HEK293T (cell line): ENCODE results near the gene GNGT2.

Source experiments
- CTCF ChIA-PET: fragments of 350-600 bp; formaldehyde crosslinking; extraction: SDS; loops from one replicate; lab custom pipeline; 2021; ENCODE audit warnings: antibody characterized with exemption, inconsistent platforms; lab: Yijun Ruan, JAX
- POLR2A ChIA-PET: fragments of 350-600 bp; formaldehyde crosslinking; extraction: SDS; loops from one replicate; lab custom pipeline; 2020; ENCODE audit warnings: antibody characterized with exemption, inconsistent platforms; lab: Yijun Ruan, JAX
- DNase-seq: peaks from one replicate; pipeline ENCODE4 v3.0.0; 2012; ENCODE audit warnings: mixed read lengths; ENCODE audit errors: extremely low spot score
- ARNT ChIP-seq: fragments of 450-650 bp; IDR thresholded peaks from 2 replicates; pipeline ENCODE4 v1.6.1; 2017; ENCODE audit warnings: mild to moderate bottlenecking
- BHLHE40 ChIP-seq: fragments of 450-650 bp; IDR thresholded peaks from 2 replicates; pipeline ENCODE4 v1.6.1; 2016; ENCODE audit warnings: mild to moderate bottlenecking, moderate library complexity, borderline replicate concordance
- CTBP1 ChIP-seq: fragments of 450-650 bp; IDR thresholded peaks from 2 replicates; pipeline ENCODE4 v1.6.1; 2016; ENCODE audit warnings: borderline replicate concordance
- ELF4 ChIP-seq: fragments of 450-650 bp; IDR thresholded peaks from 2 replicates; pipeline ENCODE4 v1.6.1; 2017; ENCODE audit warnings: antibody characterized with exemption
- FOXA1 ChIP-seq: fragments of 450-650 bp; IDR thresholded peaks from 2 replicates; pipeline ENCODE4 v1.6.1; 2016; ENCODE audit warnings: mild to moderate bottlenecking
- FOXK2 ChIP-seq: fragments of 450-650 bp; IDR thresholded peaks from 2 replicates; pipeline ENCODE4 v1.6.1; 2016; ENCODE audit warnings: mild to moderate bottlenecking
- FOXM1 ChIP-seq: fragments of 450-650 bp; IDR thresholded peaks from 2 replicates; pipeline ENCODE4 v1.6.1; 2017; ENCODE audit warnings: mild to moderate bottlenecking, borderline replicate concordance
- HDGF ChIP-seq: fragments of 450-650 bp; IDR thresholded peaks from 2 replicates; pipeline ENCODE4 v1.6.1; 2017; ENCODE audit warnings: antibody characterized with exemption, borderline replicate concordance
- L3MBTL2 ChIP-seq: fragments of 450-650 bp; conservative IDR thresholded peaks from 2 replicates; pipeline ENCODE4 v1.6.1; 2016; ENCODE audit warnings: mild to moderate bottlenecking
- LEF1 ChIP-seq: fragments of 450-650 bp; IDR thresholded peaks from 2 replicates; pipeline ENCODE4 v1.6.1; 2017; ENCODE audit warnings: mild to moderate bottlenecking, borderline replicate concordance
- NFRKB ChIP-seq: fragments of 450-650 bp; IDR thresholded peaks from 2 replicates; pipeline ENCODE4 v1.6.1; 2016; ENCODE audit warnings: mild to moderate bottlenecking, moderate library complexity
- SP1 ChIP-seq: fragments of 450-650 bp; IDR thresholded peaks from 2 replicates; pipeline ENCODE4 v1.6.1; 2017
- SUZ12 ChIP-seq: fragments of 450-650 bp; IDR thresholded peaks from 2 replicates; pipeline ENCODE4 v1.6.1; 2016; ENCODE audit warnings: mild to moderate bottlenecking
- TARDBP ChIP-seq: fragments of 450-650 bp; IDR thresholded peaks from 2 replicates; pipeline ENCODE4 v1.6.1; 2016
- ZNF384 ChIP-seq: fragments of 450-650 bp; IDR thresholded peaks from 2 replicates; pipeline ENCODE4 v1.6.1; 2016
- TF ChIP-seq, protein P1 (sequence below): fragments of 450-650 bp; IDR thresholded peaks from 2 replicates; pipeline ENCODE4 v1.6.1; 2016

Gene GNGT2

DNA sequence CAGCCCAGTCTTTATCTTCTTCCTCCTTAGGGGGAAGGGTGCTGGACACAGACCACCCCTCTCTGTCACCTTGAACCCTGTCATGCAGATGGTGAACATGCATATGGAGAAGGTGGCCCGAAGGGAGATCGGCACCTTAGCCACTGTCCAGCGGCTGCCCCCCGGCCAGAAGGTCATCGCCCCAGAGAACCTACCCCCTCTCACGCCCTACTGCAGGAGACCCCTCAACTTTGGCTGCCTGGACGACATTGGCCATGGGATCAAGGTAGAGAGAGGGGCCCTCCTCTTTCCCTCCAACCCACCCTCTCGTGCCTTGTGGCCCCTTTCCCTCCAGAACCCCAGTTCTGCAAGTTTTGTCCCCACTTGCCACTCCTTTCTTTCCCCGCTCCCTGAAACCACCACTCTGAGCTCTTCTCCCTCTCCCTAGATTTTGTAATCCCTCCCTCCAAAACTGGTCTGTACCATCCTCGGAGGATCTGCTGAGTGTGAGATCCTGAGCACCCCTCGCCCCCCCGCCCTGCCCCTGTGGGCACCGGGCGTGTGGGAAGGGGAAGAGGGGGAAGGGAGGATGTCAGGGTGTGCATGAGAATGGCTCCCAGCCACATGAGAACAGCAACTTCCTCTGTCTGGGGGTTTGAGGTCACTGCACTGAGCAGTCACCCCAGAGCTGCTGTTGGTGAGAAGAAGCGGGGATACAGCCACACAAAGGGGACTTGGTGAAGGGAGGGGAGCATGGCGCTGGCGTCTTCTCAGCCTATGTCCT lies 7.5 kb upstream of the GNGT2 start:
- TF ChIP-seq FOXK2: no peak
- ChIA-PET CTCF (no interaction called here), POLR2A (interaction anchor here (0.6 to 0.8 kb wide), 2 partner anchors 24 to 42 kb away, joined by 3 read pairs; no protein-coding TSS in a partner anchor)
- DNase-seq: no peak

DNA sequence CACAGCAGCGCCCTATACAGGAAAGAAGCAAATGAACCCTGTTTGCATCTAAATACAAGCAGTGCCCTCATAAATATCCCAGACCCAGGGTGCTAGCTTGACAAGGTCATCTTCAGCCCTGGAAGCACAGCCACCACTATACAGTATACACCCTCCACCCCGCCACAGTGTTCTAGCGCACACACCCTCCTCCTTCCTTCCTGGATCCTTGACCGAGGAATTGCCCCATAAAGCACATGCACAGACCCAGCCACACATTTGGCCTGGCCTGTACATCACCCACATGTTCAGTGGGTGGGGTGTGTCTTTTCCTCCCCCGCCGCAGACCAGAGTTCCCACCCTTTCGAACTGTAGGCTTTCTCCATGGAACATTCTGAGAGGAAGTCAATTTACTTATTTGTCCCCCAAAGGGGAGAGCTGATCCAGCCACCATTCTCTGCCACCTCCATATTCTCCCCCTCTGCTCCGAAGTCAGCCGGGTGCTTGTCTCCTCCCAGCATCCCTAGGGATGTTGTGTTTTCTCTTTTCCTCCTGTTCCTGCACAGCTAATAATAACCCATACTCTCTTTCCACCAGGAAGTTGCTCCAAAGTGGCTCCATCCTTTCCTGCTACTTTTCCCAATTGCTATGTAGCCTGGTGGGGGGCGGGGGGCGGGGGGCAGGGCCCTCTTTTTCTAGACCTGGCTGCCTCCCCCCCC lies 6.7 kb upstream of the GNGT2 start:
- no peak for DNase-seq
- TF ChIP-seq BHLHE40 (no peak), FOXK2 (no peak), TARDBP (no peak)
- TF ChIP-seq, protein P1, sequence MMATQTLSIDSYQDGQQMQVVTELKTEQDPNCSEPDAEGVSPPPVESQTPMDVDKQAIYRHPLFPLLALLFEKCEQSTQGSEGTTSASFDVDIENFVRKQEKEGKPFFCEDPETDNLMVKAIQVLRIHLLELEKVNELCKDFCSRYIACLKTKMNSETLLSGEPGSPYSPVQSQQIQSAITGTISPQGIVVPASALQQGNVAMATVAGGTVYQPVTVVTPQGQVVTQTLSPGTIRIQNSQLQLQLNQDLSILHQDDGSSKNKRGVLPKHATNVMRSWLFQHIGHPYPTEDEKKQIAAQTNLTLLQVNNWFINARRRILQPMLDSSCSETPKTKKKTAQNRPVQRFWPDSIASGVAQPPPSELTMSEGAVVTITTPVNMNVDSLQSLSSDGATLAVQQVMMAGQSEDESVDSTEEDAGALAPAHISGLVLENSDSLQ: no peak
- CTCF ChIA-PET: no interaction called here
- POLR2A ChIA-PET: interaction anchor here (0.6 kb wide), 1 partner anchor 43 kb away, joined by 3 read pairs; no protein-coding TSS in a partner anchor

DNA sequence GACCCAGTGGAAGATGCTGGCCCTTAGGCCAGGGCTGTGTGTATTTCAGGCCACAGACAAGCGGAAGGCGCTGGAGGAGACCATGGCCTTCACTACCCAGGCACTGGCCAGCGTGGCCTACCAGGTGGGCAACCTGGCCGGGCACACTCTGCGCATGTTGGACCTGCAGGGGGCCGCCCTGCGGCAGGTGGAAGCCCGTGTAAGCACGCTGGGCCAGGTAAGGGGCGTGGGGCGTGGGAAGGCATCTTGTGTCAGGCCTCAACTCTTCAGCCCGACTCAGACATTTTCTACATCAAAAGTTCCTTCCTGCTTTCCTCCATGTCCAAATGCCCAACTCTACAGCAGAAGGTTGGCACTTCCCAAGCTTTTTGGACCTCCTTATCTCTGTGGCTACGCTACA lies 6.1 kb upstream of the GNGT2 start:
- ChIA-PET CTCF (interaction anchor here (0.6 kb wide), 1 partner anchor 146 kb away, joined by 3 read pairs; no protein-coding TSS in a partner anchor), POLR2A (no interaction called here)

DNA sequence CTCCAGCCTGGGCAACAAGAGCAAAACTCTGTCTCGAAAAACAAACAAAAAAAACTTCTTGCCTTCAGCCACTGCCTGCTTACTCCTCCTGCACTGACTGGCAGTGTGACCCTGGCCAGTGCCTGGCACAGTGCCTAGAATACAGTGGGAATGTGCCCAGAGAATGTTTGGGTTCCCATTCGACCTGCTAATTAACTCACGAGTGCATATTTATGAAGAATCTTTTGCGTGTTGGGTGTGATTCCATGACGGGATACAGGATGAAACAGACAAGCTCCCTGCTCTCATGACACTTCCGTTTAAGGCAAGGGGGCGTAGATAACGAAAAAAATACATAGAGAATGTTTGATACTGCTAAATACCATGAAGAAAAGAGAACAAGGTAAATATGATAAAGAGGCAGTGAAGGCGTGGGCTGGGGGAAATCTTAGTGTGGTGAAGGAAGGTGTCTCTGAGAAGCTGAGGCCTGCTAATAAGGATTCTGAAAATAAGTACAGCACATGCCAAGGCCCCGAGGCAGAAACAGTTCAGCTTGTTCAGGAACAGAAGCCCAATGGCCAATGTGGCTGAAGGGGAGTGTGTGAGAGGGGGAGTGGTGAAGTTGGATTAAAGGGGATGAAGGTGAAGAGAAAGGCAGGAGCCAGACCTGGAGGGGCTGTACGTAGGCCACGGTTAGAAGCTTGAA lies 4.4 kb upstream of the GNGT2 start:
- no peak for DNase-seq
- TF ChIP-seq FOXK2 (no peak), BHLHE40 (no peak), LEF1 (no peak), FOXA1 (no peak), FOXM1 (no peak), CTBP1 (no peak), ZNF384 (no peak)
- TF ChIP-seq, protein P1: no peak
- ChIA-PET CTCF (interaction anchor here (0.5 kb wide), 1 partner anchor 168 kb away, joined by 3 read pairs; no protein-coding TSS in a partner anchor), POLR2A (interaction anchor here (1.0 kb wide), 1 partner anchor 23 kb away, joined by 4 read pairs; no protein-coding TSS in a partner anchor)

More for the DNA sequence above, 6.1 kb upstream of the GNGT2 start:
- TF ChIP-seq SUZ12: no peak
- TF ChIP-seq BHLHE40: no peak
- no peak for TF ChIP-seq L3MBTL2
- no peak for TF ChIP-seq FOXM1
- TF ChIP-seq LEF1: no peak
- TF ChIP-seq FOXK2: no peak
- no peak for TF ChIP-seq TARDBP
- TF ChIP-seq, protein P1: no peak
- no peak for TF ChIP-seq HDGF
- no peak for TF ChIP-seq ELF4
- no peak for DNase-seq

DNA sequence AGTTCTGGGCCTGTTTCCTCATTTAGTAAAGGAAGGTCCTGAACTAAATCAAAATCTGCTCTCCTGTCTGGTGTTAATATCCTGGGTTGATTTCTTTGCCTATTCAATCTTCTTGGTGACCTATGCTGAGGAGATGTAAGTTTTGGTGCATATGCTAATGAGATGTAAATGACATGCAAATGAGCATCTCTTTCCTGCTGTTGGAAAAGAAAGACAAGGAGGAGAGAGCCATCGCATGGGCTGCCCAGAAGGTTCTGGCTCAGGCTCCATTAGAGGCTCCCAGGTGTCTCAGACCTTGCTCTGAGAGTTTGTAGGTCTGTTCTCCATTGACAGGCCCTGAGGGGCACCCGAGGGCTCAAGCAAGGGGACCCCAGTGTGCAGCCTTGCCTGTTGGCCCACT lies 3.5 kb upstream of the GNGT2 start:
- TF ChIP-seq FOXK2: no peak
- TF ChIP-seq BHLHE40: no peak
- TF ChIP-seq FOXA1: no peak
- DNase-seq: no peak
- POLR2A ChIA-PET: interaction anchor here (2.9 kb wide), 1 partner anchor 22 kb away, joined by 9 read pairs; no protein-coding TSS in a partner anchor
- CTCF ChIA-PET: interaction anchor here (0.6 kb wide), 1 partner anchor 14 kb away, joined by 3 read pairs; no protein-coding TSS in a partner anchor

DNA sequence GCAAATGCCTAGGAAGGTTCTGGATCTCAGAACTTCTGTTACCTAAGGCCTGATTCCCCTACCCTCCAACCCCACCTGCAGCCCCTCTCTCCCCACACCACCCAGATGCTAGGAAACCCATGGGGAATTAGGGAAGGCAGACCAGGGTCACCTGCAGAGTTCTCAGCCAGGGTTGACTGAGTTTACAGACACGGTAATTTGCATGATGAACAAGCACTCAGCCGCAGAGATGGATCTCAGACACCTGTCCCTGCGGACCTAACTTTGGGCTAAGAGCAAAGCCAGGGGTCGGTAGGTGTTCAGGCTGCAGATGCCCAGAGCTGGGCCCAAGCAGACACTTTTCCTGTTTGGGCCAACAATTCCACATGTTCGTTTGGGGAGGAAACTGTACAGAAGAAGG lies 3.0 kb upstream of the GNGT2 start:
- ChIA-PET POLR2A (interaction anchor here (2.9 kb wide), 1 partner anchor 21 kb away, joined by 9 read pairs; no protein-coding TSS in a partner anchor), CTCF (interaction anchor here (0.6 kb wide), 1 partner anchor 14 kb away, joined by 3 read pairs; no protein-coding TSS in a partner anchor)
- TF ChIP-seq ZNF384 (no peak), SUZ12 (no peak), L3MBTL2 (no peak)
- no peak for DNase-seq

DNA sequence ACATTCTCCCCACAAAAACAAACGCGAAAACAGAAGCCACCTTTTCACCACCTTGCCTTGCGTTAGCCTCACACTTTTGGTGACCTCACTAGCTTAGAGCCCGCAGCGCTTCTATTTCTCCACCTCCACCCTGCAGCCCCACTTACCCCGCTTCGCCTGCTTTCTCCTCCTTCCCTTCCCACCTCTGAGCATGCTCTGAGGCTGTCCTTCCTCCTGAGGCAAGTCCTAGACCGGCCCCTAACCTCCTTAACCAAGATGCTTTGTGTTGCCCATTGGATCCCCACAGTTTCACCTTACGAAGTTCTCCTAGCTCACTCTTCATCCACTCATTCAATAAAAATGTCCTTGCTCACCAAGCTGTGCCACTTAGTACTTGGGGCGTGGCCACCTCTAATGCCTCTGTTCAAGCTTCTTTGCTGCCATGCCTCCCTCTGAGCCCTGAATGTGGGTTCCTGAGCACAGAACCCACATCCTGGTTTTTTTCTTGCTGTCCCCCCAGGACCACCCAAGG lies 1.3 kb downstream of the GNGT2 start:
- ChIA-PET CTCF (no interaction called here), POLR2A (interaction anchor here (1.1 kb wide), 1 partner anchor 16 kb away, joined by 4 read pairs; no protein-coding TSS in a partner anchor)
- no peak for DNase-seq
- TF ChIP-seq CTBP1 (no peak), FOXA1 (no peak), ELF4 (no peak), ZNF384 (no peak), BHLHE40 (no peak), SUZ12 (no peak), NFRKB (no peak), FOXK2 (no peak), L3MBTL2 (no peak), ARNT (no peak), LEF1 (no peak), SP1 (no peak)
- TF ChIP-seq, protein P1: no peak
